Transverse colon (tissue), 4 donors: ENCODE measurements around the gene SLFN5.

Experiments
- EP300 ChIP-seq: sonication (generic); formaldehyde crosslinking; IDR thresholded peaks from one replicate; pipeline ENCODE4 v1.6.1; 2017; ENCODE audit warnings: antibody characterized with exemption, low read depth
- POLR2A ChIP-seq: fragments of 450-650 bp; IDR thresholded peaks from one replicate; pipeline ENCODE4 v1.6.1; 2016; ENCODE audit warnings: antibody characterized with exemption, mild to moderate bottlenecking, moderate library complexity
- POLR2AphosphoS5 ChIP-seq, 3 donors: sonication (generic); formaldehyde crosslinking; IDR thresholded peaks; one replicate each; pipeline ENCODE4 v1.6.1; 2016; ENCODE audit warnings: antibody characterized with exemption in 3 of 3
- TF ChIP-seq, protein P1 (sequence below), 5 experiments: fragments of 200-600 bp in 3 of 5; fragments of 450-650 bp in 2 of 5; sonication (generic) in 3 of 5; IDR thresholded peaks; 1 replicate in 2 of 5; 2 replicates in 3 of 5; pipeline ENCODE4 v1.5.1; 2016 to 2017; ENCODE audit warnings: antibody characterized with exemption in 5 of 5, inconsistent platforms in 3 of 5, mild to moderate bottlenecking in 2 of 5, moderate library complexity in 1 of 5

DNA sequence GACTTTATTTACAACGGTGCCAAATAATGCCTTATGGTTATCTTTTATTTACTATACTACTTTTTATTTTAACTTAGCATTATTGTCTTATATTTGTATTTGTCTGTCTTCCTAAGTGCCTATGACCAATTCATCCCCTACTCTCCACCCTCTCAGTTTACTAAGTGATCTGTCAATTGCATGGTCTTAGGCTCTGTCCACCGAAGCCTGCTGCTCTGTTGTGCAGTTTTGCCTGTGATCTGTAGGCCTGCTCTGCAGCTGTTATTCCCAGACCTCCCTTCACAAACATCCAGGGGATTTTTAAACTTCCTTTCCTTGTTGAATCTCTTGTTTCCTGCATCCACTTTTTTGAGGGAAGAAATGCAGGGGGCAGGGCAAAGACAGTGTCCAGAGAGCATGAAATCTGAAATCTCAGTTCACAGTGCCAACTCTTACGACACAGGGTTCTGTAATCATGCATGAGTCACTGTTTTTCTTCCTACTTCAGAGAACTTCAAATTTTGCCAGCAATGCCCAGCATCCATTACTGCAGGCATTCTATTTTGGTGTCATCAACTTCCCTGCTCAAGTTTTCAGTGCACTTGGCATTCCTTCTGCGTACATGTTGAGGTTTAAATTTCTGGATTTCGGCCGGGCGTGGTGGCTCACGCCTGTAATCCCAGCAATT is 11.4 kb downstream of the SLFN5 start:
- TF ChIP-seq EP300 (no peak), POLR2A (no peak), POLR2AphosphoS5 (IDR thresholded peaks at IDR 0.05) (peak; percentile 65 to 78 (median 72))
- TF ChIP-seq, protein P1, sequence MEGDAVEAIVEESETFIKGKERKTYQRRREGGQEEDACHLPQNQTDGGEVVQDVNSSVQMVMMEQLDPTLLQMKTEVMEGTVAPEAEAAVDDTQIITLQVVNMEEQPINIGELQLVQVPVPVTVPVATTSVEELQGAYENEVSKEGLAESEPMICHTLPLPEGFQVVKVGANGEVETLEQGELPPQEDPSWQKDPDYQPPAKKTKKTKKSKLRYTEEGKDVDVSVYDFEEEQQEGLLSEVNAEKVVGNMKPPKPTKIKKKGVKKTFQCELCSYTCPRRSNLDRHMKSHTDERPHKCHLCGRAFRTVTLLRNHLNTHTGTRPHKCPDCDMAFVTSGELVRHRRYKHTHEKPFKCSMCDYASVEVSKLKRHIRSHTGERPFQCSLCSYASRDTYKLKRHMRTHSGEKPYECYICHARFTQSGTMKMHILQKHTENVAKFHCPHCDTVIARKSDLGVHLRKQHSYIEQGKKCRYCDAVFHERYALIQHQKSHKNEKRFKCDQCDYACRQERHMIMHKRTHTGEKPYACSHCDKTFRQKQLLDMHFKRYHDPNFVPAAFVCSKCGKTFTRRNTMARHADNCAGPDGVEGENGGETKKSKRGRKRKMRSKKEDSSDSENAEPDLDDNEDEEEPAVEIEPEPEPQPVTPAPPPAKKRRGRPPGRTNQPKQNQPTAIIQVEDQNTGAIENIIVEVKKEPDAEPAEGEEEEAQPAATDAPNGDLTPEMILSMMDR (IDR thresholded peaks at IDR 0.05): no peak
